Stomach smooth muscle (tissue), 2 donors: ENCODE results near the gene LPAR5.
"Not testable (repeated sequence)": the region's sequence is repeated elsewhere in the genome, so short reads cannot be mapped to it uniquely, and the experiment has no call there.

ENCODE experiments used
- H3K27ac ChIP-seq: one replicate; pipeline ENCODE4 v1.7.0; 2013; ENCODE audit warnings: mild to moderate bottlenecking, low read length, inconsistent platforms
- H3K27me3 ChIP-seq, 2 donors: one replicate each; pipeline ENCODE4 v1.7.0; 2013; ENCODE audit warnings: low read length in 2 of 2; ENCODE audit not compliant: insufficient read depth in 2 of 2, control insufficient read depth in 1 of 2
- H3K36me3 ChIP-seq, 2 donors: one replicate each; pipeline ENCODE4 v1.7.0; 2013; ENCODE audit warnings: low read length in 2 of 2; ENCODE audit not compliant: control insufficient read depth in 2 of 2, insufficient read depth in 2 of 2
- H3K4me1 ChIP-seq: one replicate; pipeline ENCODE4 v1.7.0; 2013; ENCODE audit warnings: low read length; ENCODE audit not compliant: control insufficient read depth, insufficient read depth
- H3K4me3 ChIP-seq, 2 donors: one replicate each; pipeline ENCODE4 v1.7.0; 2013; ENCODE audit warnings: low read length in 2 of 2
- H3K9ac ChIP-seq, 2 donors: one replicate each; pipeline ENCODE4 v1.7.0; 2013; ENCODE audit warnings: low read length in 2 of 2, mild to moderate bottlenecking in 1 of 2
- H3K9me3 ChIP-seq, 2 donors: one replicate each; pipeline ENCODE4 v1.7.0; 2013; ENCODE audit warnings: low read length in 2 of 2; ENCODE audit not compliant: control insufficient read depth in 2 of 2
- donor health status: healthy.
- donor health status: Pancreatic carcinoma.

Gene LPAR5

DNA sequence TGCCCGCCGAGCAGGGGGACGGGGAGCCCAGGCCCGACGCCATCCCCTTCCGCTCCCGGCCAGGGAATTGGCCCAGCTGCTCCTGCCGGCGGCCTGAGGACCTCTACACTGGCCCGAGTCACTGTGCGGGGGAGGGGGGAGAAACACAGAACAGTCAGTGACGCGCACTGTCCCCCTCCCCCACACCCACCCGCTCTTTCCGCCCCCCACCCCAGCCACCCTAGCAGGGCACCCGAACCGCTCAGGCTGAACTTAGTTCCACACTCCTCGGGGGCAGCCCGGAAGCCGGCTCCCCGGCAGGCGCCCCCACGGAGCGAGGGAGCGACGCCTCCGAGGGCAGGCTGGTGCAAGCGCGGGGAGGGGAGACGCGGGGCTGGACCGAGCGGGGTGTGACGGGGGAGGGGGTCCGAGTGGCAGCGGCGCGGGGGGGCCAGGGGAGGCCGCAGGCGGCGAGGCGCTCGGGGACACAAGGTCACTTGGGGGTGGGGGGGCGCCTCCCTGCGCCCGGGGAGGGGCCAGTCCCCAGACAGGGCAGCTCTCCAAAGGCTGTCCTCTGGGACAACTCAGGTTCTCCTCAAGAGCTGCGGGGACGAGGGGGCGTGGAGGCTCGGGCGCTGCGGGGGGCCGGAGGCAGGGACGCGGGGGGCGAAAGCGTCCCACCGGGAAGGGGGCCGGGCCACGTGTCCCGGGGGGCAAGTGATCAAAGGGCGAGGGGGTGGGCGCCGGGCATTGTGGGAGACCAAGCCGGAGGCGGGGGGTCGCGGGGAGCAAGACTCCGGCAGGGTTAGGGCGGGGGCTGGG, 29.2 kb downstream of the LPAR5 start:
- H3K4me1 ChIP-seq: peaks cover 56% of the 10 kb centered on the region
- H3K27ac ChIP-seq: peak overlapping the region; percentile 88
- H3K9me3 ChIP-seq: no peaks in the 10 kb centered on the region
- H3K36me3 ChIP-seq: peaks cover 9% of the 10 kb centered on the region in 2 donors
- no peaks in the 10 kb centered on the region for H3K27me3 ChIP-seq
- peak overlapping the region; percentile 61 to 74 for H3K9ac ChIP-seq
- peak overlapping the region; percentile 61 to 94 for H3K4me3 ChIP-seq

DNA sequence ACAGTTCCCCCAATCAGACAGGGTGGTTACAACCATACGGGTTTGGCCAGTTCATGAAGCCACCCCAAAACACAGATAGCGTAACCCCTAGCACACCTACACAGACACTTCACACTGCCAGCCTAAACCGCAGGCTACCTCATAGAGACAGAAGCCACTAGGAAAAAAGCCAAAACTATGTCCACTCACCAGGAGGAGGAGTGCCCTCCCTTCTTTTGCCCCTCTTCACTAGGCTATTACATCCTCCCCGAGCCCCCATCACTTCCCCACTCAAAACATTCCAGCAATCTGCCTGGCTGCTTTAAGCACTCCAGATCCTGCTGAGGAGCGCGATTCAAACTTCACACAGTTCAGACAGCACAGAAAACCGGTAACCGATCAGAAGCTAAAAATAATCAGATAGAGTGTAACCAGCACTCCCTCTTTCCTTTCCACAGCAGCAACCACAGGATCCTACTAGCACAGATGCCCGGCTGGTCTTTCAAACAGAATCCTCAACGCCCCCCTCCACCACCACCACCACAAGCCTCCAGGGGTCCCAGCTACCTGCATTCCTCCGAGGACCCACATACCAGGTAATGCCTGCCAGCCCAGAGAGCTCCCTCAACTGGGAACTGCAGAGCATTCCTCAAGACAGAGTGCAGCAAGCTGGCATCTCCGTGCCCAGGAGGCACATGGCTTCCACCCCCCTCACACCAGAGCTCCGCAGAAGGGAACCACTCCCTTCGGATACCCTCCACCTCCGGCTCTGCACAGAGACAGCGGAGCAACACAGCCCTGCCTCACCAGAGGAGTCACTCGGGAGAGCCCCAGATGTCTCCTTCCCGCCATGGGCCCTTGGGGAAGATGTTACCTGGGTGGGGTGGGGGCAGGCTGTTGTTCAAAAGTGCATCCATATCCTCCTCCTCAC, 30.1 kb downstream of the LPAR5 start:
- H3K27me3 ChIP-seq: no peaks in the 10 kb centered on the region
- H3K9ac ChIP-seq: peak overlapping the region; percentile 61 to 74
- H3K27ac ChIP-seq: peak overlapping the region; percentile 88
- H3K4me3 ChIP-seq: peak overlapping the region; percentile 61 to 94
- peaks cover 47% of the 10 kb centered on the region for H3K4me1 ChIP-seq
- H3K36me3 ChIP-seq: peaks cover 17 to 18% of the 10 kb centered on the region in 2 donors
- H3K9me3 ChIP-seq: no peaks in the 10 kb centered on the region

- Histone ChIP-seq H3K36me3 (peaks cover 29 to 30% of the 10 kb centered on the region in 2 donors), H3K9me3 (no peaks in the 10 kb centered on the region), H3K27ac (peak overlapping the region; percentile 88), H3K4me1 (peaks cover 47% of the 10 kb centered on the region), H3K27me3 (no peaks in the 10 kb centered on the region), H3K4me3 (peak overlapping the region; percentile 61 to 94), H3K9ac (peak overlapping the region; percentile 61 to 74)
Measured at GRCh38 chr12:6604259-6605029, 31.3 kb downstream of the LPAR5 start.

GRCh38 chr12:6603095-6603567, 32.6 kb downstream of the LPAR5 start:
- Histone ChIP-seq H3K9ac (peak overlapping the region in 1 of 2 donors; percentile 3), H3K36me3 (peaks cover 39 to 40% of the 10 kb centered on the region in 2 donors), H3K27me3 (no peaks in the 10 kb centered on the region), H3K27ac (peak overlapping the region; percentile 88), H3K9me3 (no peaks in the 10 kb centered on the region), H3K4me1 (peaks cover 47% of the 10 kb centered on the region), H3K4me3 (peak overlapping the region; percentile 17 to 57)

DNA sequence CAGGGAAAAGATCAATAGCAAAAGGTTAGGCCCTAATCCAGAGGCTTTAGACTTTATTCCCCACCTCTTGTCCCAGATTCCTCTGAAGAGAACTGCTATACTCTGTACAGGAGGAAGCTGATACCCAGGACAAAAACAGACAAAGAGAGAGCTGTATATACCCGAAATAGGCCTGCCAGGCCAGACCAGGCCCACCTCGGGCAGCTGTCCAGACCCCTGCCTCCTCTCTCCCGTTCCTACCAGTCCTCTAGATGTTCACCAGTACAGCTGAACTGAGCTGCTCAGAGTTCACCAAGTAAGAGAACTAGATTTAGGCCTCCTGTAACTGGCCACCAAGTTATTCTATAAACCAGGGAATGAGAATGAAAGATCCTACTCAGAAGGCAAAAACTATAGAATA, 33.2 kb downstream of the LPAR5 start:
- no peaks in the 10 kb centered on the region for H3K9me3 ChIP-seq
- H3K9ac ChIP-seq: peak overlapping the region; percentile 3 to 75
- H3K27ac ChIP-seq: peak overlapping the region; percentile 88
- peaks cover 45 to 46% of the 10 kb centered on the region in 2 donors for H3K36me3 ChIP-seq
- H3K4me3 ChIP-seq: peak overlapping the region in 1 of 2 donors; percentile 57
- peaks cover 41% of the 10 kb centered on the region for H3K4me1 ChIP-seq
- H3K27me3 ChIP-seq: no peaks in the 10 kb centered on the region

DNA sequence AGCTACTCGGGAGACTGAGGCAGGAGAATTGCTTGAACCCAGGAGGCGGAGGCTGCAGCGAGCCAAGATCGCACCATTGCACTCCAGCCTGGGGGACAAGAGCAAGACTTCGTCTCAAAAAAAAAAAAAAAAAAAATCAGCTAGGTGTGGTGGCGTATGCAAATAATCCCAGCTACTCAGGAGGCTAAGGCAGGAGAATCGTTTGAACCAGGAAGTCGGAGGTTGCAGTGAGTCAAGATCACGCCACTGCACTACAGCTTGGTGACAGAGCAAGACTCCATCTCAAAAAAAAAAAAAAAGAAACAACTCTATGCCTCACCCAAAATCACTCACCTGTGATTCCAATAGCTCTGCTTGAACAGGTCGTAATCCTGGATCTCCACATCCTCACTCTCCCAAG, 40.1 kb downstream of the LPAR5 start:
- H3K4me1 ChIP-seq, H3K27ac ChIP-seq, H3K4me3 ChIP-seq, H3K9me3 ChIP-seq, H3K9ac ChIP-seq, H3K27me3 ChIP-seq: not testable (repeated sequence)
- peaks cover 76 to 77% of the 10 kb centered on the region in 2 donors for H3K36me3 ChIP-seq

DNA sequence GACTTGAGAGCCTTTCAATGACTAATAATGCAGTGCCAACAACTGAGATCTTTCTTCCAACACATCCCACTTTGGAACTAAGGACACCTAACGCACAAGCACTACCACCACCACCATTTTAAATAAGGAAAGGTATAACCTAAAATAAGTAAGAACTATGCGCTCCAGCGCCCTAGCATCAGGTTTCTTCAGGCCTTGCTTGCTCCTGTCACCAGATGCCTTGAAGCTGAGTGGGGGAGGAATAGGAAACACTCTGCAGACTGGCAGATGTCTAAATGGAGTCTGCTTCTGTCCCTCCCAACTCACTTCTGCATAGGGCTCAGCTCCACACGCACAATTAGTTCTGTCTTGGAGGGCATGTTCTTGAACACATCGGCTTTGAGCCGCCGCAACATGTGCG, 43.7 kb downstream of the LPAR5 start:
- Histone ChIP-seq H3K4me1 (no peaks in the 10 kb centered on the region), H3K4me3 (no peak overlapping the region), H3K9me3 (no peaks in the 10 kb centered on the region), H3K36me3 (peaks cover 70 to 77% of the 10 kb centered on the region in 2 donors), H3K9ac (no peak overlapping the region), H3K27me3 (no peaks in the 10 kb centered on the region), H3K27ac (no peak overlapping the region)

- not testable (repeated sequence) for H3K9me3 ChIP-seq, H3K27ac ChIP-seq, H3K4me3 ChIP-seq, H3K4me1 ChIP-seq, H3K27me3 ChIP-seq, H3K9ac ChIP-seq
- H3K36me3 ChIP-seq: peaks cover 62 to 72% of the 10 kb centered on the region in 2 donors
Measured at GRCh38 chr12:6586569-6586968, 49.2 kb downstream of the LPAR5 start.

- Histone ChIP-seq H3K9ac (no peak overlapping the region), H3K36me3 (peaks cover 61 to 68% of the 10 kb centered on the region in 2 donors), H3K27ac (no peak overlapping the region)
Measured at GRCh38 chr12:6584293-6584692, 51.5 kb downstream of the LPAR5 start.

GRCh38 chr12:6582959-6583358, 52.8 kb downstream of the LPAR5 start:
- Histone ChIP-seq H3K4me1 (no peaks in the 10 kb centered on the region), H3K9me3 (no peaks in the 10 kb centered on the region), H3K27me3 (no peaks in the 10 kb centered on the region), H3K4me3 (no peak overlapping the region), H3K9ac (no peak overlapping the region), H3K27ac (no peak overlapping the region), H3K36me3 (peaks cover 62 to 69% of the 10 kb centered on the region in 2 donors)

More at GRCh38 chr12:6584293-6584692, 51.5 kb downstream of the LPAR5 start:
- Histone ChIP-seq H3K4me3 (no peak overlapping the region), H3K27me3 (no peaks in the 10 kb centered on the region), H3K9me3 (no peaks in the 10 kb centered on the region), H3K4me1 (no peaks in the 10 kb centered on the region)
